ENCODE measurements around the gene FANCF. TPM values are rescaled to one million over a fixed set of nuclear protein-coding genes. Genes with fewer than 3 reads are reported as not detected.
A peak's percentile ranks its signal among the peaks of the same experiment; 100 is the strongest.

FANCF gene
- polyA plus RNA-seq, 3 donors, result 1.1 to 3.9 (median 2.8) TPM

- Mint-ChIP-seq H3K27me3 (ENCODE audit: low read depth in 3 of 3) (peaks cover 29 to 43% (median 30%) of the 10 kb centered on the region in 3 donors), H3K4me1 (peaks cover 4% of the 10 kb centered on the region)
- H3K27me3 ChIP-seq (ENCODE audit: control insufficient read depth in 2 of 2, insufficient read depth in 2 of 2, low read length in 2 of 2), result peaks cover 38 to 58% of the 10 kb centered on the region in 2 donors
Measured at GRCh38 chr11:22669368-22669767, 43.7 kb upstream of the FANCF start.

DNA sequence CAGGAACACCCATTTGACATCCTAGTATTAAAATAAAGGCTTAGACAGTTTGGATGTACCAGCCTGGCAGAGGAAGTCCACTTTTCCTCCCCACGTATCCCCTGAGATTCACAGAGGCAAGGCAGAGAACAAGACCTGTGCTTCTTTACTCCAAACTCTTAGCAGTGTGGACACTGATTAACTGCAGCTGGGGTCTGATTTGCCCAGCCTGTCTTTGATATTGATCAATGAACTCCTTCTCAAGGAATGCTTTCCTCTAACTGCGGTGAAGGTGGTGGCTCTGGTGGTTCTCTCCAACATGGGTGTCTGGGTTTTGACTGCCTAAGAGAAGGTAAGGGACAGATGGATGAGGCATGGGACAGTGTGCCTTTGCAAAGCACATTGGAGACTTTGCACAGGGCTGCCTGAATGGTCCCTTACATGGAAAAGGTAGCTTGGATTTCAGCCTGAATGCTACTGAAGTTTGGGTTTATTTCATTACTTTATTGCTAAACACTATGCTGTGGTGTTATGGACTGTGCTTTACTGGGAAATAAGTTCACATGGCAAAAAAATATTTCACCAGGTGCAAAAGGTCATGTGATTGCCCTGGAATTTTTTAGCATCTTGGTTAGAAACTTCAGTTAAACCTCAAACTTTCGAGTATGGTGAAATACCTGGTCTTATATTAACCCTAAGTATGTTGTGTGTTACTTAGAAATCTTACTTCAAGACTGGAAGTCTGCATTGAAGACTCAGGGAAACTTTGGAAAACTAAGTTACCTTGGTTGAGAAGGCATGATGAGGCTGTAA, 42.6 kb upstream of the FANCF start:
- no peaks in the 10 kb centered on the region for H4K20me1 ChIP-seq (ENCODE audit: insufficient read depth, low read length)
- no peak overlapping the region for H3K4me3 ChIP-seq (replicated peaks in 1 of 3; ENCODE audit: low read depth in 2 of 3, low read length in 3 of 3)
- no peaks in the 10 kb centered on the region for H3K79me2 ChIP-seq (ENCODE audit: insufficient read depth, low read length)
- H3K9me3 Mint-ChIP-seq, result peaks cover 0 to 5% (median 2%) of the 10 kb centered on the region in 7 donors
- intact Hi-C loops (cut with micrococcal nuclease), result no loop called here
- no peaks in the 10 kb centered on the region for H3K4me1 ChIP-seq (ENCODE audit: control insufficient read depth in 1 of 2, insufficient read depth in 2 of 2, low read length in 2 of 2)
- peaks cover 38 to 59% of the 10 kb centered on the region in 2 donors for H3K27me3 ChIP-seq (ENCODE audit: control insufficient read depth in 2 of 2, insufficient read depth in 2 of 2, low read length in 2 of 2)
- H3K4me1 Mint-ChIP-seq, result peaks cover 4% of the 10 kb centered on the region
- H3K9ac ChIP-seq (ENCODE audit: insufficient read depth, low read length, poor library complexity, severe bottlenecking), result no peak overlapping the region
- peaks cover 28 to 43% (median 30%) of the 10 kb centered on the region in 3 donors for H3K27me3 Mint-ChIP-seq (ENCODE audit: low read depth in 3 of 3)
- no peak overlapping the region for H3K4me2 ChIP-seq (replicated peaks; ENCODE audit: extremely low read depth, low read length, poor library complexity, severe bottlenecking)
- peak overlapping the region in 1 of 2 donors; percentile 68 for H3K4me3 Mint-ChIP-seq
- H3K9me3 ChIP-seq (replicated peaks in 1 of 2; ENCODE audit: control insufficient read depth in 1 of 2, insufficient read depth in 1 of 2, low read length in 2 of 2), result no peaks in the 10 kb centered on the region
- H3K36me3 ChIP-seq (replicated peaks in 1 of 2; ENCODE audit: control insufficient read depth in 1 of 2, insufficient read depth in 2 of 2, low read length in 2 of 2), result no peaks in the 10 kb centered on the region
- no peak overlapping the region for H3K27ac Mint-ChIP-seq
- no CpG with 5 or more reads among the region's 3 CpGs for WGBS (ENCODE audit: insufficient coverage)
- no peak for DNase-seq
- no peak overlapping the region for H2AFZ ChIP-seq (ENCODE audit: insufficient read depth, low read depth, low read length, poor library complexity, severe bottlenecking)
- no peak overlapping the region for H3K27ac ChIP-seq (ENCODE audit: low read depth in 1 of 2, low read length in 2 of 2)
- H3K36me3 Mint-ChIP-seq, result no peaks in the 10 kb centered on the region
- TF ChIP-seq, protein P1, sequence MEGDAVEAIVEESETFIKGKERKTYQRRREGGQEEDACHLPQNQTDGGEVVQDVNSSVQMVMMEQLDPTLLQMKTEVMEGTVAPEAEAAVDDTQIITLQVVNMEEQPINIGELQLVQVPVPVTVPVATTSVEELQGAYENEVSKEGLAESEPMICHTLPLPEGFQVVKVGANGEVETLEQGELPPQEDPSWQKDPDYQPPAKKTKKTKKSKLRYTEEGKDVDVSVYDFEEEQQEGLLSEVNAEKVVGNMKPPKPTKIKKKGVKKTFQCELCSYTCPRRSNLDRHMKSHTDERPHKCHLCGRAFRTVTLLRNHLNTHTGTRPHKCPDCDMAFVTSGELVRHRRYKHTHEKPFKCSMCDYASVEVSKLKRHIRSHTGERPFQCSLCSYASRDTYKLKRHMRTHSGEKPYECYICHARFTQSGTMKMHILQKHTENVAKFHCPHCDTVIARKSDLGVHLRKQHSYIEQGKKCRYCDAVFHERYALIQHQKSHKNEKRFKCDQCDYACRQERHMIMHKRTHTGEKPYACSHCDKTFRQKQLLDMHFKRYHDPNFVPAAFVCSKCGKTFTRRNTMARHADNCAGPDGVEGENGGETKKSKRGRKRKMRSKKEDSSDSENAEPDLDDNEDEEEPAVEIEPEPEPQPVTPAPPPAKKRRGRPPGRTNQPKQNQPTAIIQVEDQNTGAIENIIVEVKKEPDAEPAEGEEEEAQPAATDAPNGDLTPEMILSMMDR (IDR thresholded peaks at IDR 0.05), result no peak

More at GRCh38 chr11:22669368-22669767, 43.7 kb upstream of the FANCF start:
- Mint-ChIP-seq H3K9me3 (peaks cover 0 to 5% (median 2%) of the 10 kb centered on the region in 7 donors), H3K36me3 (no peaks in the 10 kb centered on the region), H3K27ac (no peak overlapping the region), H3K4me3 (no peak overlapping the region)
- H3K4me2 ChIP-seq (replicated peaks; ENCODE audit: extremely low read depth, low read length, poor library complexity, severe bottlenecking), result no peak overlapping the region
- no peaks in the 10 kb centered on the region for H3K36me3 ChIP-seq (replicated peaks in 1 of 2; ENCODE audit: control insufficient read depth in 1 of 2, insufficient read depth in 2 of 2, low read length in 2 of 2)
- no peaks in the 10 kb centered on the region for H4K20me1 ChIP-seq (ENCODE audit: insufficient read depth, low read length)
- H3K4me1 ChIP-seq (ENCODE audit: control insufficient read depth in 1 of 2, insufficient read depth in 2 of 2, low read length in 2 of 2), result no peaks in the 10 kb centered on the region
- no peak overlapping the region for H3K27ac ChIP-seq (ENCODE audit: low read depth in 1 of 2, low read length in 2 of 2)
- H3K9me3 ChIP-seq (replicated peaks in 1 of 2; ENCODE audit: control insufficient read depth in 1 of 2, insufficient read depth in 1 of 2, low read length in 2 of 2), result no peaks in the 10 kb centered on the region
- intact Hi-C loops (cut with micrococcal nuclease), result no loop called here
- no peak overlapping the region for H3K9ac ChIP-seq (ENCODE audit: insufficient read depth, low read length, poor library complexity, severe bottlenecking)
- no peak overlapping the region for H2AFZ ChIP-seq (ENCODE audit: insufficient read depth, low read depth, low read length, poor library complexity, severe bottlenecking)
- no peaks in the 10 kb centered on the region for H3K79me2 ChIP-seq (ENCODE audit: insufficient read depth, low read length)
- TF ChIP-seq, protein P1 (IDR thresholded peaks at IDR 0.05), result no peak
- no CpG with 5 or more reads among the region's 2 CpGs for WGBS (ENCODE audit: insufficient coverage)
- no peak for DNase-seq
- no peak overlapping the region for H3K4me3 ChIP-seq (replicated peaks in 1 of 3; ENCODE audit: low read depth in 2 of 3, low read length in 3 of 3)
